ELR (cell line): Measurements from ENCODE around the gene CCDC15.
"Not testable (repeated sequence)": the region's sequence is repeated elsewhere in the genome, so short reads cannot be mapped to it uniquely, and the experiment has no call there.

Experiments used
- DNase-seq: peaks from one replicate; pipeline ENCODE4 v3.0.0-alpha.2; 2015; ENCODE audit warnings: low read depth

The CCDC15 gene

GRCh38 chr11:124941703-124942102 lies 12.3 kb upstream of the CCDC15 start:
- no peak for DNase-seq

DNA sequence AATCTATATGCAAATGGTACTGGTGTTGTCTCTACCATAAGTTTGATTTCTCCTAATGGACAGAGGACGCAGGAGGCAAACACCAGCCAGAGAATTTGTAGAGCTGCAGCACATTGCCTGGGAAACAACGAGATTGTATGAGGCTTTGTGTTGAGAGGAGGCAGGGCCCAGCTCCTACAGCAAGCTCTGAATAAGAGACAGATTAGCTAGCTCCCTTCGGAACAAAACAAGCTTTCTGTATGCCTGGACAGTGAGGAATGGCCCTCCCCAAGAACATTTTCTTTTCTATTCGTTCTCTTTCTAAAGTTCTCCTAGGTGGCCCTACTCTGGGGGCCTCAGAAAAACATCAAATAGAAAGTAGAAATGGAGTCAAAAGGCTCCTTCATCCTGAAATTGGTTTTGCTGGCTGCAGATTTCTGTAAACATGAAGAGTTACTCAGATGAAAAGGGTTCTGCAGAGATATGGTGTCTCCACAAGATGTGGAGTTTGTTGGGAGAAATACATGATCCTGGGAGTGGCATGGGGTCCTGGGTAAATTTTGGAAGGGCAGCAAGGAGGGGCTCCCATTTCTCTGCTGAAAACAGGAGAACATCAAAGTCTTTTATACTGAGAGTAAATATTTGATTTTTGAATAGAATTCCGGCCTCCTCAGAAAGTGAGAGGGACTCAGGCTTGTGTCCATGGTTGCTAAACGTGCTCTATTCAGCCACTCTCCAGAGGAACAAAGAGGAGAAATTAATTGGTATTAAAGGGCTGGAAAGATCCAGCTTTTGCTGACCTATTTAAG lies 11.3 kb upstream of the CCDC15 start:
- DNase-seq: no peak

DNA sequence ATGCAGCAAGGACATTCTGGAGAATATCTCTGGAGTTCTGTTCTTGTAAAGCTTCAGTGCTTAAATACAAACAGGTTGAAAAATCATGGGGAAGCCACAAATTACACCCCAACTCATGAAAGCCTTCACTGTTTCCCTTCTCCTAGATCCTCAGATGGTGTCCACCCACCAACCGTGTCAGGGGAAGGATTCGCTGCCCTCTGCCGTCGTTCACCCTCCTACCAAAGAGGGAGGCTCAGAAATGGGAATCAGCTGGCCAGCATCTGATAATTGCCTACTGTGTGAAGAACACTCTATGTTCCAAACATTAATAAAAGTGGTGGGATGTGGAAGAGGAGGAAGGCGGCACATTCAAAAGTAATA lies 10.8 kb upstream of the CCDC15 start:
- peak; percentile 12 for DNase-seq

DNA sequence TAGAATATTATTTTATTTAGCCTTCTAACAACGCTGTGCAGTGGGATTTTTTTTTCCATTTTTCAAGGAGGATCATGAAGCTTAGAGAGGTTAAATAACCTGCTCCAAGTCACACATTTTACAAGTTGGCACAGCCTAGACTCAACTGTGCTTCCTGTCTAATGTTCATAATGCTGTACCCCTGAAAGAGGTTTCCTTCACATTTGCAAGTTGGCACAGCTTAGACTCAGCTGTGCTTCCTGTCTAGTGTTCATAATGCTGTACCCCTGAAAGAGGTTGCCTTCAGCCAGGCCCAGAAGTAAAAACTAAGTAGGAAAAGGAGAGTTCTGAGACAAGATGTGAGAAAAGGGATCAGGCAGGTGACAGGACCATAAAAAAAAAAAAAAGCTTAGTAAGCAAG lies 10.3 kb upstream of the CCDC15 start:
- DNase-seq: no peak

DNA sequence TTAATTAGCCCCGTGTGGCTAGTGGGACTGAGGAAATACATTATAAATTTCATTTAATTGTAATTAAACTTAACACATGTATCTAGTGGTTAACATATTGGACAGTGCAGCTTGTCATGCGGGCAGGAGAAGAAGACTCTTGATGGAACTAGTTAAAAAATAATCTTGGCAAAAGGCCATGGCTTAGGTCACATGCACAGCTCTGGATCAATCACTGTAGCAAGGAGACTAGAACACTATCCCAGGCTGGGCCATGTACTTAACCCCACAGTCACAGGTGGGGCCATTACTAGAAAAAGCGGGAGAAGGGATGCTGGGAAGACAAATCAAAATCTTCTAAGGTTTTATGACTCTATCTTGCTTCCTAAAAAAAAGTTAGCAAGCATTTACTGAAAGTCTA lies 9.4 kb upstream of the CCDC15 start:
- DNase-seq: no peak

GRCh38 chr11:124945826-124946225 lies 8.2 kb upstream of the CCDC15 start:
- DNase-seq: no peak

GRCh38 chr11:124946735-124947141 lies 7.3 kb upstream of the CCDC15 start:
- DNase-seq: no peak

DNA sequence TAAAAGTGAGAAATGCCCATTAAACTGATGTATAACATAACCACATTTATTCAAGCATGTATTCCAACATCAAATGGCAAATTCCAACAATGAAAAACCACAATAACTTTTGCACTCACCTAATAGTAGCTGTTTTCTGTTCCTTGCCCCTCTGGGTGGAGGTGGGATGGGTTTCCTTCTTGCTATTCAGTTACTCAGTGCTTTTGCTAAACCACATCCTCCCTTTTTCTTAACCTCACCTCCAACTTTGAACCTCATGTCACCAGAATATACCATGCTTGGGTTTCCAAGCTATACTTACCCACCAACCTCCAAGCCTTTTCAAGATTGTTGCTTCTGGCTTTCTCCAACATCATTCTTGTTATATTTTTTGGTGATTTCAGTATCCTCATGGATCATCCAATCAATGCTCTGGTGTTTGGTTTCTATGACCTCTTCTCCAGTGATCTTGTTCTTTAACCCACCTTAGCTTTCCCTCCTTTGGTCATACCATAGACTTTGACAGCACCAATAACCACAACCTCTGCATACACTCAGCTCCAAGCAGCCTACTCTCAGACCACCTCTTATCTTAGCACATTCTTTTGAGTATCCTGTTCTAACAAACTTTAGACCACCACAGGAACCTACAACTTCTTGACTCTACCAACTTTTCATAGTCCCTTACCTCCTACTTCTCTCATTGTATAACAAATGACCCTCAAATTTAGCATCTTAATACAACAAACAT lies 3.2 kb upstream of the CCDC15 start:
- DNase-seq: no peak

- no peak for DNase-seq
Measured at GRCh38 chr11:124951341-124951740, 2.7 kb upstream of the CCDC15 start.

DNA sequence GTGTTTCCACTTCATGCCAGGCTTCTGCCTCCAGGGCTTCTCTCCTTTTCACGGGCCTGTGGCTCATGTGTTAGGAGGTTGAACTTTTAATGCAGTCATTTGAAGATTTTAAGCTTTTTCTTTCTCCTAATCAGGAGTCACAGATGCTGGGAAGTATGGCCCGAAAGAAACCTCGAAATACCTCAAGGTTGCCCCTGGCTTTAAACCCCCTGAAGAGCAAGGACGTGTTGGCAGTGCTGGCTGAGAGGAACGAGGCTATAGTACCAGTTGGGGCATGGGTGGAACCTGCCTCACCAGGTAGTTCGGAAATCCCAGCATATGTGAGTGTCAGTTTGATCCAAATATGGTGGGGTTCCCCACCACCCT lies 571 bp downstream of the CCDC15 start:
- DNase-seq: no peak

DNA sequence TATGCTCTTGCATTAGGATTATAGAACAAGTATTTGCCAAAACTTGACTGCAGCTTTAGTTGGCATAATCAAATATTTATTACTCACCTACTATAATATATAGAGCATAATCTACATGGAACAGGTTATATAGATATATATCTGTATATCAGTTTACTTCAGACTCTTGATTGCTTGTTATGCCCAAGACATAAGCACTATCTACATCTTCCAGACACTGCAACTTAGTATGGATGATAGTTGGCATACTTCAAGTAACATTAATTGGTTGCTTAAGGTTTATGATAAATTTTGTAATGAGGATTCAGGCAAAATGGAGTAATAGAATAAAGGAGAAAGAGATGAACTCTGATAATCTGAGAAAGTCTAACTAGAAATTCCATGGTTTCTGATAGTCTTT lies 1.0 kb downstream of the CCDC15 start:
- no peak for DNase-seq

DNA sequence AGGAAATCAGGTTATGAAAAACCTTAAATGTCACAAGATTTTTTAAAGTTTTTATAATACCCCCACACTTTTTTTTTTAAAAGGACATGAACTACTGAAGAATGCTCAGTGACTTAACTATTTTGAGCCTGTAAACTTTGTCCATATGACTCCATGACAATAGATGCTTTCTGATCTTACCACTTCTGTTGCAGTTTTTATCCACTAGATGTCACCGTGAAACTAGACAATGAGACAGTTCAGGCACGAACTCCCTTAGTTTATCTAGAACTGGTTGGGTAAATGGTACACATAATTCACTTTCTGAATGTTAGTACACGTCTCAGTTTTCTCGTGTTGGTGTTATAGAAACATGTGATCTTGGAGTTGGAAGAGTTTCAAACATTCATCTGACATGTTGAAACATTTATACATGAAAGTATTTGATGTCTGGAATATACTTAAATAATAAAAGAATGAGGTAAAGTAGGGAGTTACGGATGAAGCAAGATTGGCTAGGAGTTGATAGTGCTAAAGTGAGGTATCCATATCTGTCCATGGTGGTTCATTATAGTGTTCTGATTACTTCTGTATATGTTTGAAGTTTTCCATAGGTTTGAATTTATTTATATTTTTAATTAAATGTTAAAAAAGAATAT lies 8.1 kb downstream of the CCDC15 start:
- DNase-seq: peak; percentile 78

- DNase-seq: not testable (repeated sequence)
Measured at GRCh38 chr11:124968197-124968596, 14.2 kb downstream of the CCDC15 start.

- peak; percentile 54 for DNase-seq
Measured at GRCh38 chr11:124970925-124971324, 16.9 kb downstream of the CCDC15 start.

- DNase-seq: peak; percentile 33
Measured at GRCh38 chr11:124971810-124972209, 17.8 kb downstream of the CCDC15 start.

- no peak for DNase-seq
Measured at GRCh38 chr11:124976531-124976930, 22.5 kb downstream of the CCDC15 start.

DNA sequence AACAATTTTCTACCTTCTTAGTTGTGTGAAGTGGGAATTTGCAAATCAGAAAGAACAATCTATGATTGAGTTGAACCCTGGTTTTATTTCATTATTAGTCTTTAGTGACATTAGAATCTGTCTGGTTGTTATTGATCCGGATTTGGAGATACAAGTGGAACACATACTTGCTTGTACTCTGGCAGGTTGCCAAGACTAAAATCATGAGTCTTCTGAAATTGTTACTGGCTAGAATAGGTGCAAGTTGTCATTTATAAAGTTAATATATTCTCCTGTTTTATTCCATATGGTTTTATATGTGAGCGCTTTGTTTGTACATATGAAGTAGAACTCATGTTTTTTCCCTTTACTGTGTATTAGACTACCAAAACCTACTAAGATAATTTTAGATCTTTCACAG lies 23.0 kb downstream of the CCDC15 start:
- no peak for DNase-seq

DNA sequence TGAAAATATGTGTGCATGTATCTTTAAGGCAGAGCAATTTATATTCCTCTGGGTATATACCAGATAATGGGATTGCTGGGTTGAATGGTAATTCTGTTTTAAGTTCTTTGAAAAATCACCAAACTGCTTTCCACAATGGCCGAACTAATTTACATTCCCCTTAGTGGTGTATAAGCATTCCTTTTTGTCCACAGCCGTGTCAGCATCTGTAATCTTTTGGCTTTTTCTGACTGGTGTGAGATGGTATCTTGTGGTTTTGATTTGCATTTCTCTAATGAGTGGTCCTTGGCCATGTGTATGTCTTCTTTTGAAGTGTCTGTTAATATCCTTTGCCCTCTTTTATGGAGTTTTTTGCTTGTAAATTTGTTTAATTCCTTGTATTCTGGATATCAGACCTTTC lies 24.3 kb downstream of the CCDC15 start:
- no peak for DNase-seq

DNA sequence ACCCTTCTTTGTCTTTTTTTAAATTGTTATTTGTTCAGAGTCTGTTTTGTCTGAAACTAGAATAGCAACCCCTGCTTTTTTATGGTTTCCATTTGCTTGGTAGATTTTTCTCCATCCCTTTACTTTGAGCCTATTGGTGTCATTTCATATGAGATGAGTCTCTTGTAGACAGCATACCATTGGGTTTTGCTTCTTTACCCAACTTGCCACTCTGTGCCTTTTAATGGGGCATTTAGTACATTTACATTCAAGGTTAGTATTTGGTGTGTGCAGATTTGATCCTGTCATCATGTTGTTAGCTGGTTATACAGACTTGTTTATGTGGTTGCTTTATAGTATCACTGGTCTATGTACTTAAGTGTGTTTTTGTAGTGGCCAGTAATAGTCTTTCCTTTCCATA lies 28.0 kb downstream of the CCDC15 start:
- no peak for DNase-seq

DNA sequence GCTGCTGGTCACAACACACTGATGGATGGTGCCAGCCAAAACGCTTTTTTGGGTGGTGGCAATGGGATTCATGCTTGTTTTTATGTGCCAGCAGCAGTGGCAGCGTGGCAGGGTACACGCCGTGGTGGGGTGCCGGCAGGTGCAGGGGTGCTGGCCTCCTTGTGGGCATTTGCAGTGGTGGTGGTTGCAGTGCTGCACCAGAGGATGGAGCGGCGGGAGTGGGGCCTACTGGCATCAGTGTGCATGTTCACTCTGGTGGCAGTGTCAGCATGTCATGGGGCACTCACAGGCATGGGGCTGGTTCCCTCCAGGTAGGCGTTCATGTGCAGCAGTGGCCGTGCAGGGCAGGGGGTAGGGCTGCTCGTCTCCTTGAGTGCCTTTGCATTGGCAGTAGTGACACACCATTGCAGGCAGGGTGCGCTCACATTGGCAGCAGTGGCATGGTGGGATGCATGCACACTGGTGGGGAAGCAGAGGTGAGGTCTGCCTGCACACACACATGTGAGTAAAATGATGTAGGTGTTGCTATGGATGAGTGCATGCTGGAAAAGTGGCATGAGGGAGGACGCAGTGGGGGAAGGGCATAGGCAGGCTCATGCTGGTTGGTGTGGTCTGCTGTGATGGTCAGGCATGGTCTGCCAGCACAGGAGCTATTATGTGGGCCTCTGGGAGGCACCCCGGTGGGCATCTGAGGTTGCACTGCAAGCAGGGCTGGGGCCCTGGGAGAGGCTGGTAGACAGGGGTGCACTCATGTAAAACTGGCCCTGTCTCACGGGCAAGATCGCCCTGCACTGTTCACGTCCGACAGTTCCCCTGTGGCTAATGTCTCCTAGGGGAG lies 29.9 kb downstream of the CCDC15 start:
- no peak for DNase-seq

GRCh38 chr11:124984512-124984854 lies 30.5 kb downstream of the CCDC15 start:
- no peak for DNase-seq

DNA sequence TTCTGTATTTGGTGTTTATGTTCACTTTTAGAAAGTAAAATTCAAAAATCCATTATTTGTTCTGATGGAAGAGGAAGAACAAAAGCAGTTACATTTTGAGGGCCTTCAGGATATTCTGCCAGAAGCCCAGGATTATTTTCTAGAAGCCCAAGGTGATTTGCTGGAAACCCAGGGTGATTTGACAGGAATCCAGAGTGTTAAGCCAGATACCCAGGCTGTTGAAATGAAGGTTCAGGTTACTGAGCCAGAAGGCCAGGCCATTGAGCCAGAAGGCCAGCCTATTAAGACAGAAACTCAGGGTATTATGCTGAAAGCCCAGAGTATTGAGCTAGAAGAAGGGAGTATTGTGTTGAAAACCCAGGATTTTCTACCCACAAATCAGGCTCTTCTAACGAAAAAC lies 33.1 kb downstream of the CCDC15 start:
- no peak for DNase-seq

DNA sequence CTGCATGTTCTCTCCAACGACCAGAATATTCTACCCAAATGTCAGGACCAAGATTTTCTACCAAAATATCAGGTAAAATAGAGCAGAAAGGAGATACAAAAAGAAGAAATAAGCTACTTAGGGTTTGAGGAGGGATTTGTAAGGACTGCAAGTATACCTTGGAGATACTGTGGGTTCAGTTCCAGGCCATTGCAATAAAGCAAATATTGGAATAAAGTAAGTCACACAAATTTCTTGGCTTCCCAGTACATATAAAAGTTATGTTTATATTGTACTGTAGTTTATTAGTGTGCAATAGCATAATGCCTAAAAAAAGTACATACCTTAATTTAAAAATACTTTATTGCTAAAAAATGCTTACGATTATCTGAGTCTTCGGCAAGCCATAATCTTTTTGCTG lies 34.1 kb downstream of the CCDC15 start:
- no peak for DNase-seq
